ENCODE results near the gene DTNB.
"Not testable (repeated sequence)": the region's sequence is repeated elsewhere in the genome, so short reads cannot be mapped to it uniquely, and the experiment has no call there.

- TF ChIP-seq CTCF, POLR2A (IDR thresholded peaks at IDR 0.05): not testable (repeated sequence)
Observed at GRCh38 chr2:25533771-25534170, 139.6 kb downstream of the DTNB start.
